Breast epithelium (tissue), 4 donors: ENCODE data around the gene AGAP5. TPM values are rescaled to one million over a fixed set of nuclear protein-coding genes. Genes with fewer than 3 reads are reported as not detected.
A peak's percentile ranks its signal among the peaks of the same experiment; 100 is the strongest.
"Not testable (repeated sequence)": the region's sequence is repeated elsewhere in the genome, so short reads cannot be mapped to it uniquely, and the experiment has no call there.

Experiments
- DNase-seq, 2 donors: peaks; one replicate each; pipeline ENCODE4 v3.0.0-alpha.2; 2019; ENCODE audit warnings: low spot score in 2 of 2
- H3K27ac ChIP-seq, 2 donors: fragments of 200-600 bp; sonication (generic) in 1 of 2; one replicate each; pipeline ENCODE4 v1.5.1; 2016 to 2019; ENCODE audit warnings: mild to moderate bottlenecking in 1 of 2
- H3K27me3 ChIP-seq, 2 donors: fragments of 200-600 bp; sonication (generic) in 1 of 2; one replicate each; pipeline versions ENCODE4 v1.5.1 to v1.6.0; 2017 to 2019; ENCODE audit warnings: control low read depth in 1 of 2, mild to moderate bottlenecking in 1 of 2
- H3K36me3 ChIP-seq: fragments of 200-600 bp; one replicate; pipeline ENCODE4 v1.5.1; 2019
- H3K4me1 ChIP-seq, 2 donors: fragments of 200-600 bp; sonication (generic); one replicate each; pipeline ENCODE4 v1.5.1; 2016 to 2019; ENCODE audit warnings: control low read depth in 1 of 2
- H3K4me3 ChIP-seq, 3 donors: fragments of 200-600 bp; sonication (generic); 1 replicate in 2 of 3; 2 replicates in 1 of 3; pipeline ENCODE4 v1.5.1; 2016 to 2019; ENCODE audit warnings: mild to moderate bottlenecking in 3 of 3, moderate library complexity in 2 of 3
- H3K9me3 ChIP-seq, 2 donors: fragments of 200-600 bp; sonication (generic) in 1 of 2; one replicate each; pipeline ENCODE4 v1.5.1; 2016 to 2019; ENCODE audit warnings: control low read depth in 1 of 2
- CTCF ChIP-seq, 3 donors: fragments of 450-650 bp; IDR thresholded peaks; one replicate each; pipeline ENCODE4 v1.5.1; 2016 to 2017; ENCODE audit warnings: antibody characterized with exemption in 3 of 3, mild to moderate bottlenecking in 3 of 3, moderate library complexity in 3 of 3
- POLR2A ChIP-seq: fragments of 450-650 bp; IDR thresholded peaks from one replicate; pipeline ENCODE4 v1.6.1; 2016; ENCODE audit warnings: antibody characterized with exemption, mild to moderate bottlenecking, moderate library complexity
- POLR2AphosphoS5 ChIP-seq, 3 donors: sonication (generic); formaldehyde crosslinking; IDR thresholded peaks; one replicate each; pipeline ENCODE4 v1.6.1; 2017; ENCODE audit warnings: antibody characterized with exemption in 3 of 3
- intact Hi-C: fragments of 100-400 bp; cut with DNase I; formaldehyde crosslinking; loops from one replicate; pipeline ENCODE4 v1.15.1; 2023; ENCODE audit warnings: low total_unique reads
- total RNA-seq, 3 donors: library from RNA; depleted of rRNA; stranded (reverse); fragments of >200 nt; gene quantifications; one replicate each; pipeline ENCODE4 v1.1.0, GENCODE V29; 2016

AGAP5 gene
- total RNA-seq, 3 donors from 2014 or later, result 5.4 to 11.7 (median 7.9) TPM

DNA sequence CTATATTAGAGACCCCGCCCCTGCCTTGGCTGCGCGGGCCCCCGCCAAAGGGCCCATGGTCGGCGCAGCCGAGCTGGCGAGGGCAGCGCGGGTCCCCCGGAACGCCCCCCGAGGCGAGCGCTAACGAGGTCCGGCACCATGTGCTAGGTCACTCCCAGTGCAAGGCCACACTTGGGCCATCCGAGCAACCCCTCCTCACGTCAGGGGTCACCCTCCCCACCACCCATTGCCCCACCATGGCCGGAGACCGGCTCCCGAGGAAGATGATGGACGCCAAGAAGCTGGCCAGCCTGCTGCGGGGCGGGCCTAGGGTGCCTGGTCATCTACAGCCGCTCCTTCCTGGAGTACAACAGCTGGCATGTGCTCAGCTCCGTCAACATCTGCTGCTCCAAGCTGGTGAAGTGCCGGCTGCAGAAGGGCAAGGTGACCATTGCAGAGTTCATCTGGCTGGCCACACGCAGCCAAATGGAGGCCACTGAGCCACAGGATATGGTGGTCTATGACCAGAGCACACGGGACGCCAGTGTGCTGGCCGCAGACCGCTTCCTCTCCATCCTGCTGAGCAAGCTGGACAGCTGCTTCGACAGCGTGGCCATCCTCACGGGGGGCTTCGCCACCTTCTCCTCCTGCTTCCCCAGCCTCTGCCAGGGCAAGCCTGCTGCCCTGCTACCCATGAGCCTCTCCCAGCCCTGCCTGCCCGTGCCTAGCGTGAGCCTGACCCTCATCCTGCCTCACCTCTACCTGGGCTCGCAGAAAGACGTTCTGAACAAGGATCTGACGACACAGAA lies 33.9 kb upstream of the AGAP5 start:
- Histone ChIP-seq H3K9me3 (no peaks in the 10 kb centered on the region), H3K4me3 (peak overlapping the region in 2 of 3 donors; percentile 48 to 82), H3K36me3 (no peaks in the 10 kb centered on the region), H3K27ac (no peak overlapping the region), H3K4me1 (peaks cover 0 to 5% of the 10 kb centered on the region in 2 donors), H3K27me3 (no peaks in the 10 kb centered on the region)
- no peak for DNase-seq
- intact Hi-C loops, result no loop called here
- TF ChIP-seq POLR2AphosphoS5 (IDR thresholded peaks at IDR 0.05) (no peak), POLR2A (no peak), CTCF (IDR thresholded peaks at IDR 0.05) (no peak)

DNA sequence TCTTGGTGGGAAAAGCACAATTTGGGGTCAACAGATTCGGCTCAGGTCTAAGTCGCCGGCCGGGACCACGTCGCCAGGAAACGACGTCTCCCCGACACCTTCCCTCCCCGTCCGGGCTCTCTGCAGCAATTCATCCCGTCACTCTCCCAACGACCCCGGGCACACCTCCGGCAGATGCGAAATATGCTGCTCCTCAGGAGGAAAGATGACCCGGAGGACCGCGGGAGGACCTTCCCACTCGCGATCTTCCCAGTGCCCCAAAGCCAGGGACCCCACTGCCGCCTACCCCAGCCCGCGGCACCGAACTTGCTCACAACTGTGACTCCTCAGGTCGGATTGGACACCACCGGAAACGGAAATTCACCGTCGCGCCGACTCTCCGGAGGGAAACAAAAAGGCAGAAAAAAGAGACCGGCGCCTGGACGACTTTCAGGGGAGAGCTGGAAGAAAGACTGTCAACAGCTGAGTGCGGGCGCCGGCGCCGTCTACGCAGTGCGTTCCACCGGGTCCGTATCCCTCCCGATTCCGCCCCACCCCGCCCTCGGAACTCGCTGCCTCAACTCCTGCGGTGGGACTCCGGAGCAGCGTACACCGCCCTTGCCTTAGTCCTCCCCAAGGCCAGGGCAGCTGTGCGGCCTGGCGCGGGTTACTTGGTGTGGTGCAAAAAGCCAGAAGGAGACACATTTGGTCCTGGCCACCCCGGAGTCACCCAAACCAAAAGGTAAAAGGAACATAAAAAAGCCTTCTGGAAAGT lies 32.4 kb upstream of the AGAP5 start:
- H3K9me3 ChIP-seq, result no peaks in the 10 kb centered on the region
- TF ChIP-seq POLR2A (peak; percentile 38), POLR2AphosphoS5 (IDR thresholded peaks at IDR 0.05) (peak; percentile 33 to 76 (median 55)), CTCF (IDR thresholded peaks at IDR 0.05) (no peak)
- H3K4me3 ChIP-seq, result peak overlapping the region; percentile 62 to 87 (median 82)
- H3K4me1 ChIP-seq, result peaks cover 0 to 5% of the 10 kb centered on the region in 2 donors
- intact Hi-C loops, result no loop called here
- no peaks in the 10 kb centered on the region for H3K36me3 ChIP-seq
- H3K27ac ChIP-seq, result peak overlapping the region; percentile 87 to 92
- H3K27me3 ChIP-seq, result no peaks in the 10 kb centered on the region
- peak; percentile 80 to 90 for DNase-seq

- not testable (repeated sequence) for H3K4me1 ChIP-seq, DNase-seq, H3K9me3 ChIP-seq, H3K27me3 ChIP-seq, H3K36me3 ChIP-seq
- Histone ChIP-seq H3K27ac (peak overlapping the region; percentile 87 to 92), H3K4me3 (peak overlapping the region; percentile 62 to 87 (median 82))
- intact Hi-C loops, result loop anchor here (5.0 kb wide), 1 partner anchor 307 kb away; no protein-coding TSS in a partner anchor
Observed at GRCh38 chr10:73729781-73730152, 31.9 kb upstream of the AGAP5 start.

DNA sequence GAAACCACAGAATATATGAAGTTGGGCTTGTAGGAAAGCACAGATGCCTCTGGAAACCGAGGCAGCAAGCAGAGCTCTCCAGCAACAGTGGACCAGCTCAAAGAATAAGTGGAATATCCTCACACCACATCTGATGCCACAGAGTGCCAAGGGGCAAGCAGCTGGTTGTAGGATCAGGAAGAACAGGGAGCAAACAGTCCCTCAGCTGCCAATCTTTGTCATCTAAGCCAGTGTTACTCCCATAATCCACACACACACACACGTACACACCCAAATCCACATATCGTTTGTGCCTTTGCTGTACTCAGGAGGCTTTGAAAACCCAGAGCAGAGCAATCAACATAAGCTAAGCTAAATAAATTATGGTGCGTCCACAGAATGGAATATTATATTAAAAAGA lies 25.6 kb upstream of the AGAP5 start:
- intact Hi-C loops, result no loop called here
- no peaks in the 10 kb centered on the region for H3K9me3 ChIP-seq
- no peak for DNase-seq
- no peaks in the 10 kb centered on the region for H3K36me3 ChIP-seq
- H3K4me3 ChIP-seq, result no peak overlapping the region
- no peaks in the 10 kb centered on the region for H3K27me3 ChIP-seq
- H3K27ac ChIP-seq, result no peak overlapping the region
- no peaks in the 10 kb centered on the region for H3K4me1 ChIP-seq
- no peak for TF ChIP-seq POLR2AphosphoS5 (IDR thresholded peaks at IDR 0.05)
- no peak for TF ChIP-seq POLR2A
- TF ChIP-seq CTCF (IDR thresholded peaks at IDR 0.05), result no peak

DNA sequence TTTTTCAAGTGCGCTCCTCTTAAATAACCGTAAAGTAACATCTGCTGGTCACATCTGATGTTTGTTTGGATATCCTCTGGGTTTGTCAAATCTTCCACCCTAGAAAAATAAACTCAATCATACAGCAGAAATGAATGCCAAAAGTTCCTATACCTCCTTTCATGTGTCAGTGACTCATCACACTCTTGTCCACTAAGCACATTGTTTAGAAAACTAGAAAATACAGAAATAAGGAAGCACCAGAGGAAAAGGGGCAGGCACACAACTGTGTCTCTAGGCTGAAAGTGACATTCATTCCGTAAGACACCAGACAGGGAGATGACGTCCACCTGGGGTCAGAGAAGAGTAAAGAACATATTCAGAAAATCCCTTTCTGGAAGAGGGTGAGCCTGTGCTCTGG lies 22.7 kb upstream of the AGAP5 start:
- H3K4me3 ChIP-seq, intact Hi-C loops, DNase-seq, H3K36me3 ChIP-seq, H3K9me3 ChIP-seq, H3K27me3 ChIP-seq, H3K4me1 ChIP-seq: not testable (repeated sequence)
- H3K27ac ChIP-seq, result peak overlapping the region in 1 of 2 donors; percentile 30

DNA sequence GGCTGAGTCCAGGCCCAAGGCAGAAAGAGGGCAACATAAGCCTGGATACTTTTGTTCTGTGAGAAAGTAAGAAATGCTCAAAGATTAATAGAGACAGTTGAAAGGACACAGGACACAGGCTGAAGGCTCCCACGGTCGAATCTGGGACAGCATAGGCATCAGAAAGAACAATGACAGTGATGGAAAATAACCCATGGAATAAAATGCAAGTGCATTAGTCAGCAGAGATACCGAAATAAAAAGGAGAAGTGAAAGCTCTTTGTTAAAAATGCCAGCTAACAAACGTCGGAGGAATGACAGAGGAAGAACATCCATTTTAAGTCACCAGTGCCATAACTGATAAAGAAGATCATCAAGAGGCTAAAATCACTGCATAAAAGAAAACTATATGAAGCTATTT lies 19.6 kb upstream of the AGAP5 start:
- H3K9me3 ChIP-seq, result no peaks in the 10 kb centered on the region
- DNase-seq, result no peak
- TF ChIP-seq POLR2AphosphoS5 (IDR thresholded peaks at IDR 0.05) (no peak), POLR2A (no peak), CTCF (IDR thresholded peaks at IDR 0.05) (no peak)
- no peaks in the 10 kb centered on the region for H3K36me3 ChIP-seq
- no peaks in the 10 kb centered on the region for H3K4me1 ChIP-seq
- intact Hi-C loops, result no loop called here
- H3K4me3 ChIP-seq, result no peak overlapping the region
- H3K27ac ChIP-seq, result no peak overlapping the region
- H3K27me3 ChIP-seq, result no peaks in the 10 kb centered on the region
